WERI-Rb-1 (cell line): ENCODE data around the gene PTPN2.

Experiments used
- DNase-seq: peaks from one replicate; pipeline ENCODE4 v3.0.0-alpha.2; 2020
- H3K27ac ChIP-seq: fragments of 250-450 bp; sonication (Bioruptor Pico); 2 replicates; pipeline ENCODE4 v1.5.1; 2020; ENCODE audit warnings: mild to moderate bottlenecking, moderate library complexity
- H3K27me3 ChIP-seq: fragments of 250-450 bp; sonication (Bioruptor Pico); 2 replicates; pipeline ENCODE4 v1.5.1; 2021; ENCODE audit warnings: mild to moderate bottlenecking, low read depth, moderate library complexity; ENCODE audit not compliant: insufficient read depth, severe bottlenecking
- H3K36me3 ChIP-seq: fragments of 250-450 bp; sonication (Bioruptor Pico); 2 replicates; pipeline ENCODE4 v1.5.1; 2020; ENCODE audit warnings: mild to moderate bottlenecking, moderate library complexity
- H3K4me3 ChIP-seq: 2 replicates; pipeline ENCODE4 v1.5.1; 2011; ENCODE audit warnings: low read depth, mild to moderate bottlenecking, control low read depth, low read length
- H3K9me3 ChIP-seq: fragments of 250-450 bp; sonication (Bioruptor Pico); 2 replicates; pipeline ENCODE4 v1.5.1; 2021; ENCODE audit warnings: mild to moderate bottlenecking, moderate library complexity; ENCODE audit not compliant: severe bottlenecking
- TF ChIP-seq, protein P1 (sequence below): IDR thresholded peaks from 2 replicates; pipeline ENCODE4 v1.5.1; 2011; ENCODE audit warnings: low read depth, mild to moderate bottlenecking, control low read depth, inconsistent platforms, low read length

PTPN2 gene

DNA sequence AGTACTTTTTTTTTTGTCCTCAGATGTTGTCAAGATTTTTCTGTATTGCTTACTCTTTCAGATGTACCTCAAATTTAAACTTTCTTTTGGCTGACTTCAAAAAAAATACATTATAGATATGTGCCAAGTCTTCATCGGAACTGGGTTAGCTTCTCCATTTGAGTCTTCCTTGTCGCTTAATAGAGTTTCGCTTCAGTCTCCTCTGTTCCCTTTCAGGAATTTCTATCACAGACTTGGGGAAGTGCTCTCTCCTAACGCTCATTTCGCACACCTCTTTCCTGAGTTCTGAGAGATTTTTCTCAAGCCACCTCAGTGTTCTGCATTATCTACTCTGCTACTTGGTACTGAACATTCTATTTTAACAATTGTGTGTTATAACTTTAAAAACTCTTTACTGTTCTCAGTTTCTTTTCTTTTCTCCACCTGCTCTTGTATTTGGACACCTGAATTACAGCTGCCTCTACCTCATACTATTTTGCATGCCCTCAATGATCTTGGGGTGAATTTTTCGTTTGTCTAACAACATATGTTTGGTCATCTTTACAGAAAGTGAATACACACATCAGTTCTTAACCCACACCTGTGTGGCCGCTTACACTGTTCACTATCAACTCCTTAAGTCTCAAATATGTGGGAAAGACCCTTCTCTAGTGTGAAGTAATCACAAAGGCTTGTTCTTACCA is 16.5 kb downstream of the PTPN2 start:
- H3K27me3 ChIP-seq, result no peaks in the 10 kb centered on the region
- peaks cover 3% of the 10 kb centered on the region; the same call in 1 of the 2 replicates for H3K36me3 ChIP-seq
- H3K4me3 ChIP-seq, result no peak overlapping the region
- no peak for DNase-seq
- TF ChIP-seq, protein P1, sequence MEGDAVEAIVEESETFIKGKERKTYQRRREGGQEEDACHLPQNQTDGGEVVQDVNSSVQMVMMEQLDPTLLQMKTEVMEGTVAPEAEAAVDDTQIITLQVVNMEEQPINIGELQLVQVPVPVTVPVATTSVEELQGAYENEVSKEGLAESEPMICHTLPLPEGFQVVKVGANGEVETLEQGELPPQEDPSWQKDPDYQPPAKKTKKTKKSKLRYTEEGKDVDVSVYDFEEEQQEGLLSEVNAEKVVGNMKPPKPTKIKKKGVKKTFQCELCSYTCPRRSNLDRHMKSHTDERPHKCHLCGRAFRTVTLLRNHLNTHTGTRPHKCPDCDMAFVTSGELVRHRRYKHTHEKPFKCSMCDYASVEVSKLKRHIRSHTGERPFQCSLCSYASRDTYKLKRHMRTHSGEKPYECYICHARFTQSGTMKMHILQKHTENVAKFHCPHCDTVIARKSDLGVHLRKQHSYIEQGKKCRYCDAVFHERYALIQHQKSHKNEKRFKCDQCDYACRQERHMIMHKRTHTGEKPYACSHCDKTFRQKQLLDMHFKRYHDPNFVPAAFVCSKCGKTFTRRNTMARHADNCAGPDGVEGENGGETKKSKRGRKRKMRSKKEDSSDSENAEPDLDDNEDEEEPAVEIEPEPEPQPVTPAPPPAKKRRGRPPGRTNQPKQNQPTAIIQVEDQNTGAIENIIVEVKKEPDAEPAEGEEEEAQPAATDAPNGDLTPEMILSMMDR, result no peak
- H3K27ac ChIP-seq, result no peak overlapping the region
- no peaks in the 10 kb centered on the region for H3K9me3 ChIP-seq

DNA sequence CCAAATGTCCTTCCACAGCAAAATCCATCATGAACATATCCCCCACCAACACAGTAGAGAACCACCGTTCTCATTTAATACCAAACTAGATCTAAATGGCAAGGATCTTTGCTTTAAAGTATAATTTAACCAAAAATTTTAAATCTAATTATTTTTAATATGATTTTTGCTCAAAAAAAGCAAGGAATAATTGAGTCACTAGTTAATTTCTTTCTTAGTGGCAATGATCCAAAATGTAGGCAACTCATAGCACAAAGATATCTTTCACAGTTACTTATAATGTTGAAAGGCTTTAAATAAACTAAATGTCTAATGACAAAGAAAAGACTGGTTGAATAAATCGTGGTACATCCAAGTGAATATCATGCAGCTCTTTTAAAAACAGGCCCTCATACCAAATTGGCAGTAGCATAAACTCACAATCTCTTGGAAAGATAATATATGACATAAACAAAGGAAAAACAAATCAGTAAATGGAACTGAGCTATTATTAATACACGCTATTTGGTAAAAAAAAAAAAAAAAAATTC is 20.3 kb downstream of the PTPN2 start:
- no peak for DNase-seq
- Histone ChIP-seq H3K27me3 (no peaks in the 10 kb centered on the region), H3K4me3 (no peak overlapping the region), H3K36me3 (no peaks in the 10 kb centered on the region), H3K27ac (no peak overlapping the region), H3K9me3 (no peaks in the 10 kb centered on the region)
- TF ChIP-seq, protein P1, result no peak

DNA sequence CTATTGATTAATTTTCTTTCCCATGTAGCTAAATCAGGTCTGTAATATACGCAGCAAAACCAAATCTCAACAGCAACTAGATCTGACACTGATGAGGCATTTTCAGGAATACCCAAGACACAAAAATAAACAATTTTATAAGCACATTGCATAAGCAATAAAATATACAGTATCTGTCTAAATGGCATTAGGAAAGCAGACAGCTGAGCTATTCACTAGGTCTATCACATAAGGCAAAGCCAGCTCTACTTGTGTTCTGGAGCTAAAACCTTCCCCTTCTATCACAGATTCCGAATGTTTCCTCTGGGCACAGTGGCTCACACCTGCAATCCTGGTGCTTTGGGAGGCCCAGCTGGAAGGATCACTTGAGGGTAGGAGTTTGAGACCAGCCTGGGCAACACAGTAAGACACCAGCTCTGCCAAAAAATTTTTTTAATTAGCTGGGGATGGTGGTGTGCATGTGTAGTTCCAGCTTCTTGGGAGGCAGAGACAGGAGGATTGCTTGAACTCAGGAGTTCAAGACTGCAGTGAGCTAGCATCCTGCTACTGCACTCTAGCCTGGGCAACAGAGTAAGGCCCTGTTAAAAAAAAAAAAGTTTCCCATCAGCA is 21.1 kb downstream of the PTPN2 start:
- peaks cover 1% of the 10 kb centered on the region; the same call in 1 of the 2 replicates for H3K36me3 ChIP-seq
- TF ChIP-seq, protein P1, result no peak
- no peaks in the 10 kb centered on the region for H3K9me3 ChIP-seq
- no peak overlapping the region for H3K27ac ChIP-seq
- no peaks in the 10 kb centered on the region for H3K27me3 ChIP-seq
- DNase-seq, result no peak
- no peak overlapping the region for H3K4me3 ChIP-seq

DNA sequence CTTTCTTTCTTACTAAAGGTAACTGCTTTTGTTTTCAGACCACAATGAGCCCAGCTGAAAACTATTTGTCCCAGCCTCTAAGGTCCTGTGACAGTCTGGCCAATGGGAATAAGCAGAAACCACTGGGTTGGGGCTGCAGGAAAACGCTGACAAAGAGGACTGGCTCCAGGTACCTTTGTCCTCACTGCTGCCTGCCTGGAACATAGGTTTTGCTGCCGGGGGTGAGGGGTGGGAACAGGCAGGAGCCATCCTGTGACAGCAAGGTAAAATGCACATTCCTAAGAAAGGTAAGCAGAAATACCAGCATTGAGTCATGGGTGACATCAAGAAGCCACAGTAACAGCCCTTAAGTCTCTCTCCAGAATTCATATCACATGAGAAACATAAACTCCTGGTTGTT is 21.6 kb downstream of the PTPN2 start:
- Histone ChIP-seq H3K27ac (no peak overlapping the region), H3K36me3 (peaks cover 6% of the 10 kb centered on the region), H3K9me3 (no peaks in the 10 kb centered on the region), H3K27me3 (no peaks in the 10 kb centered on the region), H3K4me3 (no peak overlapping the region)
- TF ChIP-seq, protein P1, result no peak
- DNase-seq, result no peak

DNA sequence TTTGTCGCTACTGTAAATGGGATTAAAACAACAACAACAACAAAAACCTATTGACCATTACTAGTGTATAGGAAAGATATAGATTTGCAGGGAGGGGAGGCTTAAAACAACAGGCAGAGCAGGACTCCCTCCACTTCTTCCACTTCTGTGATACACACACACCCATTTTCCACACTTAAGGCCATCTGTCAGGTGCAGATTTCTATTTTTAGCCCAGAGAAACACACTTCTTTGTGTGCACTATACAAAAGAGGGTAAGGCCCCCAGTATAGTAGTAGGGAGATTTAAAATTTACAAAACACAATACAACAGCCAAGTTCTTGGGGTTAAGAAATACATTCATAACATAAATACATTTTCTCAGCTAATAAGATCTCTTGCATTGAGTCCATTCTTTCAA is 22.4 kb downstream of the PTPN2 start:
- Histone ChIP-seq H3K36me3 (peaks cover 6% of the 10 kb centered on the region), H3K27ac (no peak overlapping the region), H3K4me3 (no peak overlapping the region), H3K27me3 (no peaks in the 10 kb centered on the region), H3K9me3 (no peaks in the 10 kb centered on the region)
- TF ChIP-seq, protein P1, result no peak
- DNase-seq, result no peak
